HG02610 (cell line): ENCODE measurements around the gene PPFIA1.

Experiments
- ATAC-seq: cut with Tn5 transposase; IDR thresholded peaks from one replicate; pipeline ENCODE4 v1.9.1; 2021; ENCODE audit warnings: mild to moderate bottlenecking, moderate library complexity; ENCODE audit not compliant: unreplicated experiment

Gene PPFIA1

GRCh38 chr11:70351646-70352045 is 81.2 kb downstream of the PPFIA1 start:
- no peak for ATAC-seq

GRCh38 chr11:70352100-70352499 is 81.6 kb downstream of the PPFIA1 start:
- ATAC-seq: no peak

- ATAC-seq: no peak
These were observed 82.1 kb downstream of the PPFIA1 start for GRCh38 chr11:70352601-70353000.

GRCh38 chr11:70353329-70353728 is 82.8 kb downstream of the PPFIA1 start:
- ATAC-seq: no peak

GRCh38 chr11:70353900-70354568 is 83.5 kb downstream of the PPFIA1 start:
- no peak for ATAC-seq

GRCh38 chr11:70354629-70355028 is 84.1 kb downstream of the PPFIA1 start:
- no peak for ATAC-seq

GRCh38 chr11:70358753-70359152 is 88.3 kb downstream of the PPFIA1 start:
- ATAC-seq: no peak

GRCh38 chr11:70359451-70360205 is 89.1 kb downstream of the PPFIA1 start:
- ATAC-seq: no peak

GRCh38 chr11:70360211-70360610 is 89.7 kb downstream of the PPFIA1 start:
- ATAC-seq: no peak

GRCh38 chr11:70364178-70364577 is 93.7 kb downstream of the PPFIA1 start:
- no peak for ATAC-seq

- ATAC-seq: no peak
These were observed 94.5 kb downstream of the PPFIA1 start for GRCh38 chr11:70364745-70365543.

- ATAC-seq: no peak
These were observed 95.0 kb downstream of the PPFIA1 start for GRCh38 chr11:70365544-70365927.

- no peak for ATAC-seq
These were observed 96.6 kb downstream of the PPFIA1 start for GRCh38 chr11:70367071-70367470.

GRCh38 chr11:70368961-70369360 is 98.5 kb downstream of the PPFIA1 start:
- ATAC-seq: no peak

- no peak for ATAC-seq
These were observed 100.8 kb downstream of the PPFIA1 start for GRCh38 chr11:70371241-70371640.

GRCh38 chr11:70372076-70372475 is 101.6 kb downstream of the PPFIA1 start:
- no peak for ATAC-seq

GRCh38 chr11:70376621-70377020 is 106.1 kb downstream of the PPFIA1 start:
- no peak for ATAC-seq

- ATAC-seq: no peak
These were observed 107.2 kb downstream of the PPFIA1 start for GRCh38 chr11:70377645-70378044.

GRCh38 chr11:70378506-70379134 is 108.1 kb downstream of the PPFIA1 start:
- ATAC-seq: no peak

- ATAC-seq: no peak
These were observed 110.9 kb downstream of the PPFIA1 start for GRCh38 chr11:70381350-70381749.
